PC-3 (cell line): ENCODE results near the gene OR4D11. TPM values are rescaled to one million over a fixed set of nuclear protein-coding genes. Genes with fewer than 3 reads are reported as not detected.

Experiments used
- ATAC-seq: fragments of 200-7000 bp; cut with Tn5 transposase; 2 replicates; pipeline ENCODE4 v1.9.1; 2020; ENCODE audit warnings: mild to moderate bottlenecking, moderate library complexity
- BruUV-seq: library from RNA; stranded (reverse); fragments of 400-500 nt; replicated peaks from 2 replicates; lab custom pipeline; 2021; lab: Mats Ljungman, UMichigan
- CTCF ChIA-PET: fragments of 300-600 bp; sonication (Branson Sonifier 250); formaldehyde crosslinking; loops from one replicate; lab custom pipeline; 2022; ENCODE audit warnings: antibody characterized with exemption; lab: Charles Lee
- POLR2A ChIA-PET: fragments of 300-600 bp; sonication (Branson Sonifier 250); formaldehyde crosslinking; loops from one replicate; lab custom pipeline; 2022; ENCODE audit warnings: antibody characterized with exemption; ENCODE audit not compliant: unreplicated experiment; lab: Charles Lee
- DNase-seq: peaks from one replicate; pipeline ENCODE4 v3.0.0-alpha.2; 2015
- H2AFZ ChIP-seq: fragments of 300-600 bp; sonication (generic); 2 replicates; pipeline ENCODE4 v1.6.0; 2016; ENCODE audit warnings: antibody characterized with exemption, low read length
- H3F3A ChIP-seq: fragments of 300-600 bp; sonication (generic); one replicate; pipeline ENCODE4 v1.6.0; 2017; ENCODE audit warnings: antibody characterized with exemption, low read length, control low read depth, mild to moderate bottlenecking; ENCODE audit not compliant: unreplicated experiment
- H3K27ac ChIP-seq: fragments of 300-600 bp; sonication (generic); 2 replicates; pipeline ENCODE4 v1.5.1; 2016; ENCODE audit warnings: mild to moderate bottlenecking, low read length
- H3K27me3 ChIP-seq: fragments of 300-600 bp; sonication (generic); 2 replicates; pipeline ENCODE4 v1.6.1; 2016; ENCODE audit warnings: low read length, mixed read lengths
- H3K36me3 ChIP-seq: fragments of 300-600 bp; sonication (generic); 2 replicates; pipeline ENCODE4 v1.6.1; 2016; ENCODE audit warnings: low read depth, mixed run types, low read length, mixed read lengths
- H3K4me1 ChIP-seq: fragments of 300-600 bp; sonication (generic); 2 replicates; pipeline ENCODE4 v1.5.1; 2016; ENCODE audit warnings: low read length; ENCODE audit not compliant: insufficient read depth
- H3K4me2 ChIP-seq: fragments of 300-600 bp; sonication (generic); 2 replicates; pipeline ENCODE4 v1.6.0; 2016; ENCODE audit warnings: low read length
- H3K4me3 ChIP-seq: fragments of 300-600 bp; sonication (generic); 2 replicates; pipeline ENCODE4 v1.5.1; 2016; ENCODE audit warnings: mild to moderate bottlenecking, low read length, mixed read lengths
- H3K79me2 ChIP-seq: fragments of 300-600 bp; sonication (generic); 2 replicates; pipeline ENCODE4 v1.6.1; 2017; ENCODE audit warnings: low read length, mixed read lengths
- H3K9ac ChIP-seq: fragments of 300-600 bp; sonication (generic); 2 replicates; pipeline ENCODE4 v1.6.0; 2016; ENCODE audit warnings: mild to moderate bottlenecking, low read length
- H3K9me2 ChIP-seq: fragments of 300-600 bp; sonication (generic); replicated peaks from 2 replicates; pipeline ENCODE4 v1.6.1; 2016; ENCODE audit warnings: mixed run types, low read length, mixed read lengths
- H3K9me3 ChIP-seq: fragments of 300-600 bp; sonication (generic); 2 replicates; pipeline ENCODE4 v1.6.1; 2016; ENCODE audit warnings: low read length, mixed read lengths
- H4K20me1 ChIP-seq: fragments of 300-600 bp; sonication (generic); 2 replicates; pipeline ENCODE4 v1.6.1; 2016; ENCODE audit warnings: low read length, mixed read lengths
- CTCF ChIP-seq: fragments of 300-600 bp; sonication (generic); conservative IDR thresholded peaks from 2 replicates; pipeline ENCODE4 v1.5.1; 2017; ENCODE audit warnings: antibody characterized with exemption, low read depth, mild to moderate bottlenecking, low read length
- EZH2 ChIP-seq: fragments of 300-600 bp; sonication (generic); IDR thresholded peaks from one replicate; pipeline ENCODE4 v1.6.1; 2017; ENCODE audit warnings: antibody characterized with exemption, mild to moderate bottlenecking, low read length; ENCODE audit not compliant: unreplicated experiment
- EZH2phosphoT487 ChIP-seq: fragments of 300-600 bp; sonication (generic); IDR thresholded peaks from 2 replicates; pipeline ENCODE4 v1.6.1; 2018; ENCODE audit warnings: mild to moderate bottlenecking, antibody characterized with exemption, low read length, borderline replicate concordance
- intact Hi-C: fragments of 100-400 bp; cut with micrococcal nuclease; formaldehyde crosslinking; loops from 2 replicates; pipeline ENCODE4 v1.9.0; 2023
- total RNA-seq: library from RNA; depleted of rRNA; stranded (reverse); fragments of >200 nt; gene quantifications from 2 replicates; pipeline ENCODE4 v1.2.3, GENCODE V29; 2014

OR4D11 gene
- total RNA-seq, 1 experiment from 2014 or later: not detected

- Histone ChIP-seq H3F3A (no peaks in the 10 kb centered on the region), H3K4me3 (no peak overlapping the region), H3K9me3 (no peaks in the 10 kb centered on the region), H4K20me1 (no peaks in the 10 kb centered on the region), H3K36me3 (no peaks in the 10 kb centered on the region), H3K9ac (no peak overlapping the region), H3K4me1 (no peaks in the 10 kb centered on the region), H2AFZ (no peak overlapping the region), H3K9me2 (no peaks in the 10 kb centered on the region), H3K79me2 (no peaks in the 10 kb centered on the region), H3K27me3 (peaks cover 20% of the 10 kb centered on the region), H3K4me2 (no peak overlapping the region), H3K27ac (no peak overlapping the region)
- peak; percentile 49 for ATAC-seq
- CTCF ChIA-PET: no interaction called here
- DNase-seq: peak; percentile 25
- POLR2A ChIA-PET: interaction anchor here (0.7 kb wide), 1 partner anchor 16 kb away, joined by 4 read pairs; no protein-coding TSS in a partner anchor
- TF ChIP-seq CTCF (no peak; the same call in 1 of the 2 replicates), EZH2phosphoT487 (no peak), EZH2 (no peak)
- BruUV-seq: no TSS peak
- intact Hi-C loops: no loop called here
Observed at GRCh38 chr11:59463190-59463641, 40.2 kb upstream of the OR4D11 start.

- TF ChIP-seq CTCF (no peak), EZH2phosphoT487 (no peak), EZH2 (no peak)
- Histone ChIP-seq H3K9me3 (no peaks in the 10 kb centered on the region), H3K9ac (no peak within 1 kb of the TSS), H3K9me2 (no peaks in the 10 kb centered on the region), H3K79me2 (no peaks in the 10 kb centered on the region), H3K4me1 (no peaks in the 10 kb centered on the region), H3F3A (no peaks in the 10 kb centered on the region), H3K4me2 (no peak within 1 kb of the TSS), H3K4me3 (no peak within 1 kb of the TSS), H3K27me3 (peaks cover 54% of the 10 kb centered on the region), H3K36me3 (no peaks in the 10 kb centered on the region), H4K20me1 (no peaks in the 10 kb centered on the region), H2AFZ (no peak within 1 kb of the TSS), H3K27ac (no peak within 1 kb of the TSS)
- DNase-seq (no peak), ATAC-seq (no peak)
- POLR2A ChIA-PET: no interaction called here
- CTCF ChIA-PET: no interaction called here
- intact Hi-C loops: no loop called here
- BruUV-seq: no TSS peak
Observed at GRCh38 chr11:59473015-59473414, 30.4 kb upstream of the OR4D11 start, which contains the start of gene OR4D10. Gene OR4D10 (plus strand): TSS chr11:59473315. CDS start chr11:59477430, 4,115 bp downstream.

GRCh38 chr11:59475176-59475575, 28.2 kb upstream of the OR4D11 start:
- H3K4me1 ChIP-seq: no peaks in the 10 kb centered on the region
- no peaks in the 10 kb centered on the region for H3K36me3 ChIP-seq
- no peak overlapping the region for H3K4me2 ChIP-seq
- no peaks in the 10 kb centered on the region for H3K79me2 ChIP-seq
- no peaks in the 10 kb centered on the region for H3F3A ChIP-seq
- no peak for ATAC-seq
- peaks cover 72% of the 10 kb centered on the region for H3K27me3 ChIP-seq
- H3K9me2 ChIP-seq: no peaks in the 10 kb centered on the region
- ChIA-PET POLR2A (no interaction called here), CTCF (no interaction called here)
- no peaks in the 10 kb centered on the region for H3K9me3 ChIP-seq
- BruUV-seq: no TSS peak
- no peak overlapping the region for H3K4me3 ChIP-seq
- H3K9ac ChIP-seq: no peak overlapping the region
- H4K20me1 ChIP-seq: no peaks in the 10 kb centered on the region
- TF ChIP-seq EZH2: no peak
- TF ChIP-seq CTCF: no peak
- TF ChIP-seq EZH2phosphoT487: no peak
- H3K27ac ChIP-seq: no peak overlapping the region
- no peak for DNase-seq
- H2AFZ ChIP-seq: no peak overlapping the region
- intact Hi-C loops: no loop called here
